Activated CD4-positive, alpha-beta memory T cell treated with anti-CD3 and anti-CD28 coated beads, Interleukin-2, amount 10 ng/mL, durations not matched to agents 7 days and 5 days (primary cell): Measurements from ENCODE around the gene TUBB1. TPM values are rescaled to one million over a fixed set of nuclear protein-coding genes. Genes with fewer than 3 reads are reported as not detected.

Experiments used
- CTCF ChIA-PET: fragments of 350-600 bp; sonication (Branson Sonifier 250); formaldehyde crosslinking; loops from one replicate; lab custom pipeline; 2021; ENCODE audit warnings: antibody characterized with exemption, inconsistent platforms; lab: Charles Lee
- POLR2A ChIA-PET: fragments of 350-600 bp; sonication (Branson Sonifier 250); formaldehyde crosslinking; loops from one replicate; lab custom pipeline; 2021; ENCODE audit warnings: antibody characterized with exemption; lab: Charles Lee
- DNase-seq: peaks from one replicate; pipeline ENCODE4 v3.0.0-alpha.2; 2020
- H3K27ac Mint-ChIP-seq: one replicate; pipeline ENCODE4 v1.8.0; 2021; ENCODE audit warnings: mild to moderate bottlenecking, mixed read lengths
- H3K27me3 Mint-ChIP-seq: one replicate; pipeline ENCODE4 v1.8.0; 2021; ENCODE audit warnings: mixed read lengths
- H3K36me3 Mint-ChIP-seq: one replicate; pipeline ENCODE4 v1.8.0; 2021; ENCODE audit warnings: low read depth, mixed read lengths
- H3K4me1 Mint-ChIP-seq: one replicate; pipeline ENCODE4 v1.8.0; 2021; ENCODE audit warnings: mixed read lengths
- H3K4me3 Mint-ChIP-seq: one replicate; pipeline ENCODE4 v1.8.0; 2021; ENCODE audit warnings: mild to moderate bottlenecking, mixed read lengths
- H3K9me3 Mint-ChIP-seq: one replicate; pipeline ENCODE4 v1.8.0; 2021; ENCODE audit warnings: mixed read lengths
- total RNA-seq, 2 experiments: library from RNA; stranded (reverse); gene quantifications; one replicate each; pipeline ENCODE4 v1.2.3, GENCODE V29; 2021

TUBB1 gene
- total RNA-seq, 2 experiments from 2014 or later, result not detected

- no peak overlapping the region for H3K27ac Mint-ChIP-seq
- H3K36me3 Mint-ChIP-seq, result peaks cover 38% of the 10 kb centered on the region
- no peaks in the 10 kb centered on the region for H3K27me3 Mint-ChIP-seq
- H3K4me3 Mint-ChIP-seq, result no peak overlapping the region
- ChIA-PET CTCF (no interaction called here), POLR2A (no interaction called here)
- H3K4me1 Mint-ChIP-seq, result peaks cover 20% of the 10 kb centered on the region
- H3K9me3 Mint-ChIP-seq, result no peaks in the 10 kb centered on the region
- no peak for DNase-seq
These were observed 1.8 kb downstream of the TUBB1 start for GRCh38 chr20:59020938-59021551.

- POLR2A ChIA-PET, result interaction anchor here (1.2 to 1.9 kb wide), 2 partner anchors 9 to 40 kb away, joined by 4 read pairs; partner anchors contain the start of gene ATP5F1E
- CTCF ChIA-PET, result no interaction called here
- DNase-seq, result no peak
- Mint-ChIP-seq H3K4me1 (peaks cover 17% of the 10 kb centered on the region), H3K4me3 (no peak overlapping the region), H3K27me3 (no peaks in the 10 kb centered on the region), H3K36me3 (peaks cover 54% of the 10 kb centered on the region), H3K9me3 (no peaks in the 10 kb centered on the region), H3K27ac (no peak overlapping the region)
These were observed 3.5 kb downstream of the TUBB1 start for GRCh38 chr20:59022754-59023153.

- ChIA-PET POLR2A (interaction anchor here (1.2 kb wide), 1 partner anchor 9 kb away, joined by 4 read pairs; the partner anchor contains the start of gene ATP5F1E), CTCF (no interaction called here)
- Mint-ChIP-seq H3K4me1 (peaks cover 25% of the 10 kb centered on the region), H3K27me3 (no peaks in the 10 kb centered on the region), H3K36me3 (peaks cover 60% of the 10 kb centered on the region), H3K4me3 (no peak overlapping the region), H3K9me3 (no peaks in the 10 kb centered on the region), H3K27ac (no peak overlapping the region)
- no peak for DNase-seq
These were observed 4.4 kb downstream of the TUBB1 start for GRCh38 chr20:59023616-59024015.

GRCh38 chr20:59024111-59024530 is 4.9 kb downstream of the TUBB1 start:
- Mint-ChIP-seq H3K4me3 (no peak overlapping the region), H3K27ac (no peak overlapping the region), H3K36me3 (peaks cover 65% of the 10 kb centered on the region), H3K27me3 (no peaks in the 10 kb centered on the region), H3K9me3 (no peaks in the 10 kb centered on the region), H3K4me1 (peaks cover 30% of the 10 kb centered on the region)
- no peak for DNase-seq
- CTCF ChIA-PET, result no interaction called here
- POLR2A ChIA-PET, result interaction anchor here (1.0 to 1.2 kb wide), 2 partner anchors 8 to 41 kb away, joined by 3 to 4 read pairs; partner anchors contain the start of gene ATP5F1E

GRCh38 chr20:59025086-59025485 is 5.9 kb downstream of the TUBB1 start:
- H3K4me3 Mint-ChIP-seq, result no peak overlapping the region
- ChIA-PET POLR2A (interaction anchor here (1.0 kb wide), 1 partner anchor 42 kb away, joined by 3 read pairs; no protein-coding TSS in a partner anchor), CTCF (no interaction called here)
- no peak overlapping the region for H3K27ac Mint-ChIP-seq
- H3K9me3 Mint-ChIP-seq, result no peaks in the 10 kb centered on the region
- peaks cover 75% of the 10 kb centered on the region for H3K36me3 Mint-ChIP-seq
- DNase-seq, result no peak
- H3K27me3 Mint-ChIP-seq, result no peaks in the 10 kb centered on the region
- H3K4me1 Mint-ChIP-seq, result peaks cover 40% of the 10 kb centered on the region

- H3K27me3 Mint-ChIP-seq, result no peaks in the 10 kb centered on the region
- peaks cover 44% of the 10 kb centered on the region for H3K4me1 Mint-ChIP-seq
- ChIA-PET CTCF (no interaction called here), POLR2A (no interaction called here)
- peaks cover 79% of the 10 kb centered on the region for H3K36me3 Mint-ChIP-seq
- H3K27ac Mint-ChIP-seq, result no peak overlapping the region
- H3K4me3 Mint-ChIP-seq, result no peak overlapping the region
- H3K9me3 Mint-ChIP-seq, result no peaks in the 10 kb centered on the region
- no peak for DNase-seq
These were observed 6.3 kb downstream of the TUBB1 start for GRCh38 chr20:59025511-59025910.

- ChIA-PET POLR2A (interaction anchor here (2.0 kb wide), 1 partner anchor 13 kb away, joined by 7 read pairs; no protein-coding TSS in a partner anchor), CTCF (no interaction called here)
- Mint-ChIP-seq H3K27me3 (no peaks in the 10 kb centered on the region), H3K4me1 (peaks cover 52% of the 10 kb centered on the region), H3K9me3 (no peaks in the 10 kb centered on the region), H3K4me3 (no peak overlapping the region), H3K36me3 (peaks cover 82% of the 10 kb centered on the region), H3K27ac (no peak overlapping the region)
- DNase-seq, result no peak
These were observed 7.9 kb downstream of the TUBB1 start for GRCh38 chr20:59026904-59027740.

GRCh38 chr20:59027741-59028320 is 8.6 kb downstream of the TUBB1 start:
- peaks cover 79% of the 10 kb centered on the region for H3K36me3 Mint-ChIP-seq
- POLR2A ChIA-PET, result interaction anchor here (1.8 to 2.0 kb wide), 2 partner anchors 8 to 14 kb away, joined by 4 to 7 read pairs; partner anchors contain the start of gene TUBB1
- peaks cover 55% of the 10 kb centered on the region for H3K4me1 Mint-ChIP-seq
- no peak overlapping the region for H3K4me3 Mint-ChIP-seq
- CTCF ChIA-PET, result no interaction called here
- no peak for DNase-seq
- no peaks in the 10 kb centered on the region for H3K27me3 Mint-ChIP-seq
- no peaks in the 10 kb centered on the region for H3K9me3 Mint-ChIP-seq
- no peak overlapping the region for H3K27ac Mint-ChIP-seq

- CTCF ChIA-PET, result interaction anchor here (0.7 to 1.0 kb wide), 2 partner anchors 159 to 179 kb away, joined by 3 read pairs; no protein-coding TSS in a partner anchor
- POLR2A ChIA-PET, result interaction anchor here (0.9 to 2.0 kb wide), 4 partner anchors 9 to 46 kb away, joined by 4 to 7 read pairs (median 4); partner anchors contain the start of genes PRELID3B and TUBB1
- Mint-ChIP-seq H3K36me3 (peaks cover 72% of the 10 kb centered on the region), H3K4me3 (peak overlapping the region; percentile 50), H3K27ac (no peak overlapping the region), H3K27me3 (no peaks in the 10 kb centered on the region), H3K9me3 (no peaks in the 10 kb centered on the region), H3K4me1 (peaks cover 59% of the 10 kb centered on the region)
- no peak for DNase-seq
These were observed 9.6 kb downstream of the TUBB1 start for GRCh38 chr20:59028812-59029211.

GRCh38 chr20:59030911-59031563 is 11.8 kb downstream of the TUBB1 start:
- Mint-ChIP-seq H3K4me1 (peaks cover 70% of the 10 kb centered on the region), H3K27ac (peak overlapping the region; percentile 84), H3K27me3 (no peaks in the 10 kb centered on the region), H3K4me3 (peak overlapping the region; percentile 88), H3K36me3 (peaks cover 75% of the 10 kb centered on the region), H3K9me3 (no peaks in the 10 kb centered on the region)
- DNase-seq, result no peak
- POLR2A ChIA-PET, result interaction anchor here (0.6 to 4.4 kb wide), 29 partner anchors 11 to 388 kb away, joined by 3 to 80 read pairs (median 8); partner anchors contain the start of genes NELFCD, PRELID3B, STX16 and ZNF831
- CTCF ChIA-PET, result interaction anchor here (0.9 to 1.9 kb wide), 3 partner anchors 11 to 191 kb away, joined by 3 to 21 read pairs (median 5); partner anchors contain the start of gene PRELID3B

GRCh38 chr20:59031564-59032022 is 12.4 kb downstream of the TUBB1 start:
- H3K36me3 Mint-ChIP-seq, result peaks cover 76% of the 10 kb centered on the region
- H3K4me3 Mint-ChIP-seq, result peak overlapping the region; percentile 88
- peak; percentile 38 for DNase-seq
- POLR2A ChIA-PET, result interaction anchor here (0.6 to 4.4 kb wide), 36 partner anchors 8 to 725 kb away, joined by 3 to 80 read pairs (median 6); partner anchors contain the start of genes NELFCD, PRELID3B, STX16 and ZNF831
- peak overlapping the region; percentile 84 for H3K27ac Mint-ChIP-seq
- H3K9me3 Mint-ChIP-seq, result no peaks in the 10 kb centered on the region
- H3K27me3 Mint-ChIP-seq, result no peaks in the 10 kb centered on the region
- CTCF ChIA-PET, result interaction anchor here (0.9 to 1.9 kb wide), 5 partner anchors 11 to 373 kb away, joined by 3 to 21 read pairs (median 3); partner anchors contain the start of gene PRELID3B
- H3K4me1 Mint-ChIP-seq, result peaks cover 74% of the 10 kb centered on the region
